Measurements from ENCODE around the gene CCNI. TPM values are rescaled to one million over a fixed set of nuclear protein-coding genes. Genes with fewer than 3 reads are reported as not detected.

Gene CCNI
- total RNA-seq, 1 experiment from 2014 or later, result 208 TPM

- DNase-seq (ENCODE audit: low read depth, low spot score), result no peak
- no peaks in the 10 kb centered on the region for H3K9me3 ChIP-seq (ENCODE audit: control insufficient read depth in 1 of 2, insufficient read depth in 1 of 2, low read depth in 1 of 2, low read length in 2 of 2)
- H3K27ac ChIP-seq (ENCODE audit: low read depth, low read length), result no peak overlapping the region
- CTCF ChIA-PET, result interaction anchor here (0.8 kb wide), 1 partner anchor 81 kb away, joined by 3 read pairs; no protein-coding TSS in a partner anchor
- intact Hi-C loops (cut with micrococcal nuclease), result no loop called here
- POLR2A ChIA-PET, result no interaction called here
- no peaks in the 10 kb centered on the region for H3K36me3 ChIP-seq (ENCODE audit: control insufficient read depth in 1 of 2, insufficient read depth in 2 of 2, low read length in 2 of 2)
- H3K9ac ChIP-seq (ENCODE audit: low read length), result no peak overlapping the region
- no peaks in the 10 kb centered on the region for H4K20me1 ChIP-seq (ENCODE audit: insufficient read depth)
- no peaks in the 10 kb centered on the region for H3K27me3 ChIP-seq (ENCODE audit: insufficient read depth, low read length)
- no peaks in the 10 kb centered on the region for H3K4me1 ChIP-seq (ENCODE audit: control insufficient read depth in 1 of 2, insufficient read depth in 2 of 2, low read length in 2 of 2)
- H3K9me2 ChIP-seq (ENCODE audit: insufficient read depth), result no peaks in the 10 kb centered on the region
- no peak overlapping the region for H2AFZ ChIP-seq (ENCODE audit: low read depth, low read length, poor library complexity, severe bottlenecking)
- RAD21 ChIA-PET (ENCODE audit: low non-redundant PET in 1 of 2, low total read pairs in 2 of 2, uncharacterized antibody in 2 of 2, unreplicated experiment in 2 of 2), result no interaction called here
- ATAC-seq, result no peak
- no peaks in the 10 kb centered on the region for H3K79me2 ChIP-seq (ENCODE audit: insufficient read depth, low read length)
- BruUV-seq (replicated peaks), result no TSS peak
- no peak overlapping the region for H3K4me2 ChIP-seq (ENCODE audit: low read length)
- H3K4me3 ChIP-seq (replicated peaks in 1 of 2; ENCODE audit: low read depth in 1 of 2, low read length in 2 of 2), result no peak overlapping the region
- no peak for TF ChIP-seq TCF7L2 (IDR thresholded peaks at IDR 0.05; ENCODE audit: borderline replicate concordance, extremely low read depth, insufficient read depth, insufficient read length)
- TF ChIP-seq REST (IDR thresholded peaks at IDR 0.05; ENCODE audit: low read depth), result no peak
- TF ChIP-seq ELF1 (IDR thresholded peaks at IDR 0.05; ENCODE audit: borderline replicate concordance, low read depth), result no peak
- TF ChIP-seq POLR2A (IDR thresholded peaks at IDR 0.05; ENCODE audit: borderline replicate concordance, extremely low read depth, insufficient read depth, insufficient read length), result no peak
- no peak for TF ChIP-seq RAD21 (IDR thresholded peaks at IDR 0.05; ENCODE audit: low read depth)
- TF ChIP-seq CEBPB (IDR thresholded peaks at IDR 0.05; ENCODE audit: low read depth), result no peak
- no peak for TF ChIP-seq EZH2phosphoT487 (IDR thresholded peaks at IDR 0.05; ENCODE audit: borderline replicate concordance)
Observed at GRCh38 chr4:77122656-77123055, 46.9 kb upstream of the CCNI start.
